DMS 273 treated with DMSO at 0.1 percent for 48 hours (cell line): Measurements from ENCODE around the gene SLC25A10.

Experiments
- DNase-seq: peaks from one replicate; lab custom pipeline; 2025; lab: John Stamatoyannopoulos, UW

SLC25A10 gene, protein sequence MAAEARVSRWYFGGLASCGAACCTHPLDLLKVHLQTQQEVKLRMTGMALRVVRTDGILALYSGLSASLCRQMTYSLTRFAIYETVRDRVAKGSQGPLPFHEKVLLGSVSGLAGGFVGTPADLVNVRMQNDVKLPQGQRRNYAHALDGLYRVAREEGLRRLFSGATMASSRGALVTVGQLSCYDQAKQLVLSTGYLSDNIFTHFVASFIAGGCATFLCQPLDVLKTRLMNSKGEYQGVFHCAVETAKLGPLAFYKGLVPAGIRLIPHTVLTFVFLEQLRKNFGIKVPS

GRCh38 chr17:81711814-81712467 lies at the start of gene SLC25A10:
Gene SLC25A10 (plus strand): TSS chr17:81712284. CDS start chr17:81712427, 143 bp downstream.
- peak; percentile 54 for DNase-seq

- DNase-seq: no peak
Measured at GRCh38 chr17:81664051-81664470, 48.0 kb upstream of the SLC25A10 start.

DNA sequence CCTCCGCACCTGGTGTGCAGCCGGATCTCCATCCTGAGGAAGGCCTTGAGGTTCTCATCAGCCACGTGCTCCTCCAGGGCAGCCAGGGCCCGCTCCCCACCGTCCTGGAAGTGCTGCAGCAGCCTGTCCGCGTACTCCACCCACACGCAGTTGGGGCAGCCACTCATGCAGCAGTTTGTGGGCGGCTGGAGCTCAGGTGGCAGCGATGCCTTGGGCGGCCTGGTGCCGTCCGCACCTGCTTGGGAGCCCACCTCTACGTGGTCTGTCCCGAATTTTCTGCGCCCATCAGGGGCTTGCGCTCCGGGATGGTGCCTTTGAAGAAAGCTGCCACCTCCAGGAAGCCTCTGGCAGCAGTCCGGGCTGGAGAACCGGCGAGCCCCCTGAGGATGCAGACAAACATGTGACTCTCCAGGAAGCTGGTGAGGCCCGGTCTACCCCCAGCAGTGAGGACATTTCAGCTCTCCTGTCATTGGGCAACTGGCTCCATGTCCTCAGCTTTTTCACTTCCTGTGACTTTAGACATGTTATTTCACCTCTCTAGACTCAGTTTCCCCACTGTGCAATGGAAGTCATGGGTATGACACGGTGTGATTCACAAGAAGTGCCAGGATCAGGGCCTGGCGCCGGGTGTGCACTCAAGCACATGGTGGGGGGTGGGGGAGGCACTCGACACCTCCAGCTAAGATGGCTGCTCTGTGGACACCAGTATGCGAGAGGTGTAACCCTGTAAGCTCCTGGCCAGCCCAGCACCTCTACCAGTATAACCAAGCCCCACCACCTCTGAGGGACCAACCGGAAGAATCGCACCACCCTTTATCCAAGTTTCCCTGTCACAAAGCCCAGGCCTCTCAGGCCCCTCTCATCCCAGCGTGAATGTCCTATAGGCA lies 46.6 kb upstream of the SLC25A10 start:
- DNase-seq: no peak

GRCh38 chr17:81666092-81666341 lies 46.1 kb upstream of the SLC25A10 start:
- DNase-seq: no peak

DNA sequence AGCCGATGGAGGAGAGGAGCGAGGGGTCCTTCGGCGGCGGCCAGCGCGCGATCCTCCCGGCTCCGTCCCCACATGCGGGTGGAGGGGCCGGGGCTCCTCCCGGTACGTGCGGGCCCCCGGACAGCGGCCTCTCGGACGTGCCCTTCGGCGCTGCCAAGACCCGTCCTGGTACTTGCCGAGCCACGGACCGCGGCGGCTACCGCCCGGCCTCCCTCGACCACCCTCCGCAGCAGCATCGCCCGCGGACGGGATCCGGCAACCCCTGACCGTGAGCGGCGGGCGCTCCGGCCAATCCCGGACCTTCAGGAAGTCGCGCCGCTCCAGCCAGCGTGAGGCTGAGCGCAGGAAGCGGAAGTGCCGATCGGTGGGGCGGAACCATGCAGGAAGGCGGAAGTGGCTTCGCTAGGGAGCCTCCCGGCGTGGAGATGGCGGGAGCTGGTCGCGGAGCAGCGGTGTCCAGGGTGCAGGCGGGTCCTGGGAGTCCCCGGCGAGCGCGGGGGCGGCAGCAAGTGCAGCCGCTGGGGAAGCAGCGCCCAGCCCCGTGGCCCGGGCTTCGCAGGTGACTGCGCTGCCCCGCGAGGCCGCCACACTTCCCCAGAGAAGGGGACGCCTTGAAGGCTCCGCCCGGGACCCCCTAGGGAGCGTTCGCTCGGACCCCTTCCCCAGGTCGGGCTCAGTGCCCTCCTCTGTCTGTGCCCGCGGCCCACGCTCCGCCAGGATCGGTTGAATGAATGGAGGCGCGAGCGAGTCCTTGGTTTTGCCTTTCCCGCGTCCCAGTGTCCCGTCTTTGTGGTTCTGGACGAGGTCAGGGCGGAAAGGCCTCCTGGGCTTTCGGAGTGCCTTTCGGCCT lies 45.5 kb upstream of the SLC25A10 start, which contains the start of the genes CCDC137 and OXLD1:
CCDC137 (plus strand) TSS at position 396 of the 850 bp plus-strand sequence; CDS start at position 426, 30 bp downstream.
OXLD1 (minus strand) TSS at position 264 of the 850 bp plus-strand sequence; CDS start at position 236, 28 bp downstream.
- peak; percentile 88 for DNase-seq

GRCh38 chr17:81667754-81668153 lies 44.3 kb upstream of the SLC25A10 start:
- no peak for DNase-seq

DNA sequence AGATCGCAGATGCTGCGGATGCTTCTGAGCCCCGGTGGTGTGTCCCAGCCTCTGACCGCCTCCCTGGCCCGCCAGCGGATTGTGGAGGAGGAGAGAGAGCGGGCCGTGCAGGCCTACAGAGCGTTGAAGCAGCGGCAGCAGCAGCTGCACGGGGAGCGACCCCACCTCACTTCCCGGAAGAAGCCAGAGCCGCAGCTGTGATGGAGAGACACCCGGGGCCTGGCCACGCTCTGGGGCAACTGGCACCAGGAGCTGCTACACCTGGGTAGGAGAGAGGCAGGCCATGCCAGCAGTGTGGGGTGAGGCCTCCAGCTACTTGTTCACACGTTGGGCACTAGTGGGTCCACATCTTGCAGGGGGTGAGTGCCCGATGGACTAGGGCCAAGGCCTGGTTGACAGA lies 39.6 kb upstream of the SLC25A10 start:
- no peak for DNase-seq

GRCh38 chr17:81672954-81673353 lies 39.1 kb upstream of the SLC25A10 start:
- DNase-seq: no peak

DNA sequence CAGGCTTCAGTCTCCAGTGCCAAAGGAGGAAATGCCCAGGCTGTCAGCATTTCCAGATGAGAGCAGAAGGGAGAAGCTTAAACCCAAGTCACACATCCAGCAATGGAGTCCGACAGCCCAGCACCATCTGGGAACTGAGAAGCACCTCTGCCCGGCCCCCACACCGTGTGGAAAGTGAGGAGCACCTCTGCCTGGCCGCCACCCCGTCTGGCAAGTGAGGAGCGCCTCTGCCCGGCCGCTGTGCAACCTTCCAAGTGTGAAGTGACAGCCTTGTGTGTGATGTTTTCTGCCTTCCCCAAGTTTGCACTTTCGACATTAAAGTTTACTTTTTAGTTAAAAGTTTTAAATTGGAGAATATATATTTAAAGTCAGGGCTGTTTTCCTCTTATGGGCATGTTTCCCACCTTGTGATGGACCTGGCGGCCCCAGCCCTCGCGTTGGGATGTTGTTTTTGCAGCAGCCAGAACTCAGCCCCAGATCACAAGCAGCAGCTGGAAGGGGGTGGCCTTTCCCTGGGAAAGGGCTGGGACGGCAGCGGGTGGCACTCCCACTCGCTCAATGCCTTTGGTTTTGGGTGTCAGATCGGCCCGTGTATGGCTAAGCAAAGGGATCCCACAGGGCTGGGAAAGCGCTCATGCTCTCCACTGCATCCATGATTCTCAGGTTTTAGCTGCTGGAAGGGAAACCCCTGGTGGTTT lies 38.4 kb upstream of the SLC25A10 start:
- no peak for DNase-seq

DNA sequence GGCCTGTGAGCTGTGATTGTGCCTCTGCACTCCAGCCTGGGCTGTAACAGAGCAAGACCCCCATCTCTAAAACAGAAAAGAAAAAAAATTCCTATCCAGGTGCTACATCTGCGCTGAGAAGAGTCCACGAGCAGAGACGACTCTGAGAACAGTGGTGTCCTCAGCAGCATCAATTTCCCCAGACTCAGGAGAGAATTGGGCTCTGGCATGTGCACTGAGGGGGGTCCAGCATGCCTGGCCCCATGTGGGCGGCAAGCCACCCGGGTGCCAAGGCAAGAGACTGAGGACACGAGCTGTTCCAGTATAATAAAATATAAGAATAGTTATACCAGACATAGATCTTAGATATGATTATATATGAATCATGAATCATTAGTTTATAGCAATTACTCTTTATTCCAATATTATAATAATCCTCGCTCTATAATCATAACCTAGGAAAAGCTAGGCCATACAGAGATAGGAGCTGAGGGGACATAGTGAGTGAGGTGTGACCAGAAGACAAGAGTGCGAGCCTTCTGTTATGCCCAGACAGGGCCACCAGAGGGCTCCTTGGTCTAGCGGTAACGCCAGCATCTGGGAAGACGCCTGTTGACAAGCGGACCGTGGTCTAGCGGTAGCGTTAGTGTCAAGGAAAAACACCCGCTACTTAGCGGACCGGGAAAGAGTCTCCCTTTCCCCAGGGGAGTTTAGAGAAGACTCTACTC lies 36.4 kb upstream of the SLC25A10 start:
- DNase-seq: peak; percentile 26

DNA sequence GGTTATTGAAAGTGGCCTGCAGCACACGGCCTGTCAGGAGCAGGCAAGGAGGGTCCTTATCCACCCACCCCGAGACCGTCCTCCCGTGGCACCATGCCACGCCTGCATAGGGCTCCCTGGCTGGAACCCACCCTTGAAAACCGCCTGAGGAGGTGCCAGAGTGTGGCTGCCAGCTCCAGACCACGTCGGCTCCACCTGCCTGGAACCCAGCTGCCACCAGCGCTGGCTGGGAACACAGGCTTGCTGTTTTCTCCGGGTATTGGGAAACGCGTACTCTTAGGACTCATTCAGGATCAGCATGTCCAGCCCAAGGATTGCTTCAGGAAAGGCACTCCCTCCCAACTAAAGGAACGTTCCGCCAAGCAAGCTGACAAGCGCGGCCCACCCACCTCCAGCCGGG lies 35.2 kb upstream of the SLC25A10 start:
- DNase-seq: no peak

GRCh38 chr17:81680150-81680549 lies 31.9 kb upstream of the SLC25A10 start:
- DNase-seq: no peak

DNA sequence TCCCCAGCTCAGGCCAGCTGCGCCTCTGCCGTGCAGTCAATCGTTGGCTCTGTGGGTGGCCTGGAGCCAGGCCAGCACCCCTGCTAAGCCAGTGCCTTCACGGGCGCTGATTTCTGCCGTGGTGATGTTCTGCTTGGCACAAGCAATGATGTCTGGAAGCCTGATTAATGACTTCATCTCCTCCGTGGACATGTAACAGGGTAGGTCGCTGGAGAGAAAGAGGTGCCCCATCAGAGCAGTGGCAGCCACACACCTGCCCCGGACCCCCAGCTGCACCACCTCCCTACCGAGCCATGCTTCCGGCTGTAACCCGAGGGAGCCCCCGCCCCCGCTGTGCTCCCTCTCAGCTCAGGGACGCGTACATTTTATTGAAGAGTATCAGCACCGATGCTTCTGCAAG lies 30.4 kb upstream of the SLC25A10 start:
- DNase-seq: no peak

- no peak for DNase-seq
Measured at GRCh38 chr17:81682565-81683207, 29.4 kb upstream of the SLC25A10 start.

DNA sequence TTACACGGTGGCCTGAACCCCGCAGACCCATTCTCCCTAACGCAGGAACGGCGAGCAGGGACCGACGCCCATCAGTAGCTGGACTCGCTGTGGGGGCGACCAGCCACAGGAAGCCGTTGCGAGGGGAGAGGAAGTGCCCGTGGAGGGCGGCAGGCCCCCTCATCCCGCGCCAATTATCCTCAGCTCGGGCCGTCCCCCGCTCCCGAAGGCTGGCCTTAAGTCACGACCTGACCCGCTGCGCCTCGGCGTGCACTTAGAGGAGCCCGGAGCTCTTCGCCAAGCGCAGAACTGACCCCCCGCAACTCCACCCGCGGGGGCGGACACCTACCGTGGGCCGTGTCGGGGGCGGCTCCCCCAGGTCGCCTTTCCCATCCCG lies 28.9 kb upstream of the SLC25A10 start:
- no peak for DNase-seq

GRCh38 chr17:81683584-81684441 lies 28.3 kb upstream of the SLC25A10 start, which contains the start of the genes ARL16 and HGS:
Gene ARL16 (minus strand): TSS chr17:81683797. CDS start chr17:81683753, 44 bp downstream.
Gene HGS (plus strand): TSS chr17:81684011. CDS start chr17:81684067, 56 bp downstream.
- peak; percentile 96 for DNase-seq

DNA sequence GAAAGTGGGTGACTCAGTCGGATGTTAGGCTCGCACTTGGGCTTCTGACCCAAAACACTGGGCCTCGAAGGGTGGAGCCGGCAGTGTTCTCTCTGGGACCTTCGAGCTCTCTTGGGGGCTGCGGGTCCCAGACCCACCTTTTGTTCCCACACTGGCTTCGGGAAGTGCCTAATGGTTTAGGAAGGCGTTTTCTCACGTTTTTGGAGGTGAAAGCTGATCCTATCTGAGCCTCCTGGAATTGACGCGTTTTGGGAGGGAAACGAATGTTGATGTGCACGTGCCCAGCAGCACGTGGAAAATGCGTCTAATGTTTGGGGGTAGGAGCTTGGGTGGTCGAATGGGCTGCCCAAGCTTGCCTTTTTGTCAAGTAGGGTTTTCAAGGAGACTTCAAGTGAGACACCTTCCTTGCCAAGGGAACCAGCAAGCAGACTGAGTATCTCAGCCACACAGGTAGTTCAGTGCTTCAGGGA lies 27.6 kb upstream of the SLC25A10 start:
- no peak for DNase-seq

DNA sequence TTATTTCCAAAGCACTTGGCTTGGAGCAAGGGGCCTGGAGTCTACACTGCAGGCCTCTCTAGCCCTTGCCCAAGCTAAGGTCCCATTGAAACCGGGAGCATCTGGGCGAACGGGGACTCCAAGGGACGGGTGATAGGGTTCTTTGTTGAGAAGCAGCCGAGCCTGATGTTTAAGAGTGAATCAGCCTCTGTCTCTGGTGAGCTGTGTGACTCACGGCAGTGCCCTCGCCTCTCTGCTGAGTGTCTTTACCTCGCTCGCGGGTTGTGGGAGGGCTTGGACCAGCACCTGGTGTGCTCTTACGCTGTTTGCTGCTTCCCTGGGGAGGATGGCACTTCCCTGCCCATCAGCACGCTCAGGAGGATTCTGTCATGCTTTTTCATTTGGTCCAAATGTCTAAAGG lies 27.0 kb upstream of the SLC25A10 start:
- DNase-seq: no peak

DNA sequence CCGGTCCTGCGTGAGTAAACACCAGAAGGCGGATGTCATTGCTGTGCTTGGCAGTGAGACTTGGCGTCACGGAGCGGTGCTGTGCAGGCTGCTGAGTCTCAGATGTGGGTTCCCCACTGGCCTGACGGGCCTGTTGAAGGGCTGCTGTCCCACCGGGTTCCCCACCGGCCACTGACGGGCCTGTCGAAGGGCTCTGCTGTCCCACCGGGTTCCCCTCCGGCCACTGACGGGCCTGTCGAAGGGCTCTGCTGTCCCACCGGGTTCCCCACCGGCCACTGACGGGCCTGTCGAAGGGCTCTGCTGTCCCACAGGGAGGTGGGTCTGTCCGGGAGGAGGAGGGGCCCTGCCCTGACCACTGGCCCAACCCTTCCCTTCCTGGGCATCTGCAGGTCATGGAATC lies 25.5 kb upstream of the SLC25A10 start:
- no peak for DNase-seq
